HEK293 (cell line): ENCODE data around the gene GRIK4.
A peak's percentile ranks its signal among the peaks of the same experiment; 100 is the strongest.

Experiments
- CTCF ChIA-PET: fragments of 350-600 bp; formaldehyde crosslinking; extraction: SDS; loops from one replicate; lab custom pipeline; 2021; ENCODE audit warnings: antibody characterized with exemption; lab: Yijun Ruan, JAX
- POLR2A ChIA-PET: fragments of 300-600 bp; formaldehyde crosslinking; extraction: SDS; loops from one replicate; lab custom pipeline; 2020; ENCODE audit warnings: antibody characterized with exemption, inconsistent platforms; lab: Yijun Ruan, JAX
- H3K27ac ChIP-seq: fragments of 200-500 bp; sonication (Bioruptor generic); 2 replicates; pipeline ENCODE4 v1.5.1; 2014; ENCODE audit warnings: low read depth, low read length, control low read depth, inconsistent platforms; ENCODE audit errors: extremely low read depth
- H3K36me3 ChIP-seq, 2 experiments: fragments of 200-500 bp in 1 of 2; sonication (Bioruptor generic) in 1 of 2; 1 replicate in 1 of 2; 2 replicates in 1 of 2; pipeline ENCODE4 v1.5.1; 2014 to 2017; ENCODE audit warnings: inconsistent platforms in 2 of 2, low read length in 2 of 2; ENCODE audit not compliant: control insufficient read depth in 2 of 2, insufficient read depth in 1 of 2
- H3K4me1 ChIP-seq: fragments of 200-500 bp; sonication (Bioruptor generic); 2 replicates; pipeline ENCODE4 v1.5.1; 2014; ENCODE audit warnings: mild to moderate bottlenecking, low read length, inconsistent platforms; ENCODE audit not compliant: control insufficient read depth, insufficient read depth
- H3K4me3 ChIP-seq: 2 replicates; pipeline ENCODE4 v1.5.1; 2011; ENCODE audit warnings: low read depth, mild to moderate bottlenecking, control low read depth, low read length, moderate library complexity
- H3K9me3 ChIP-seq: fragments of 200-500 bp; sonication (Bioruptor generic); 2 replicates; pipeline ENCODE4 v1.5.1; 2014; ENCODE audit warnings: low read depth, low read length, inconsistent platforms; ENCODE audit not compliant: control insufficient read depth, insufficient read depth
- GLIS1 ChIP-seq: fragments of 450-650 bp; formaldehyde crosslinking; IDR thresholded peaks from 2 replicates; pipeline ENCODE4 v1.5.1; 2016; ENCODE audit warnings: missing biosample characterization, missing genetic modification characterization
- IKZF3 ChIP-seq: fragments of 450-650 bp; IDR thresholded peaks from 2 replicates; pipeline ENCODE4 v1.5.0; 2018; ENCODE audit warnings: missing biosample characterization, mild to moderate bottlenecking, missing genetic modification characterization, moderate library complexity
- KLF10 ChIP-seq: fragments of 450-650 bp; IDR thresholded peaks from 2 replicates; pipeline ENCODE4 v1.5.1; 2018; ENCODE audit warnings: missing biosample characterization, mild to moderate bottlenecking, missing genetic modification characterization
- KLF9 ChIP-seq: fragments of 450-650 bp; formaldehyde crosslinking; IDR thresholded peaks from 2 replicates; pipeline ENCODE4 v1.5.1; 2016; ENCODE audit warnings: missing biosample characterization, missing genetic modification characterization, low read depth
- SETDB1 ChIP-seq: IDR thresholded peaks from one replicate; pipeline ENCODE4 v1.6.1; 2017; ENCODE audit warnings: mild to moderate bottlenecking, low read length, moderate library complexity, mixed read lengths; ENCODE audit not compliant: insufficient read length
- ZBTB1 ChIP-seq: fragments of 450-650 bp; formaldehyde crosslinking; IDR thresholded peaks from 2 replicates; pipeline ENCODE4 v1.5.1; 2016; ENCODE audit warnings: missing biosample characterization, missing genetic modification characterization
- ZBTB7A ChIP-seq: fragments of 450-650 bp; formaldehyde crosslinking; IDR thresholded peaks from 2 replicates; pipeline ENCODE4 v1.5.1; 2016; ENCODE audit warnings: low read depth, missing biosample characterization, missing genetic modification characterization
- ZNF133 ChIP-seq: fragments of 450-650 bp; formaldehyde crosslinking; IDR thresholded peaks from 2 replicates; pipeline ENCODE4 v1.5.1; 2016; ENCODE audit warnings: missing biosample characterization, missing genetic modification characterization
- ZNF221 ChIP-seq: fragments of 450-650 bp; formaldehyde crosslinking; IDR thresholded peaks from 2 replicates; pipeline ENCODE4 v1.5.1; 2017; ENCODE audit warnings: missing biosample characterization, missing genetic modification characterization, borderline replicate concordance
- ZNF248 ChIP-seq: fragments of 450-650 bp; formaldehyde crosslinking; IDR thresholded peaks from 2 replicates; pipeline ENCODE4 v1.5.1; 2017; ENCODE audit warnings: missing biosample characterization, missing genetic modification characterization
- ZNF335 ChIP-seq: fragments of 450-650 bp; formaldehyde crosslinking; conservative IDR thresholded peaks from 2 replicates; pipeline ENCODE4 v1.5.1; 2016; ENCODE audit warnings: missing biosample characterization, missing genetic modification characterization
- ZNF404 ChIP-seq: fragments of 450-650 bp; formaldehyde crosslinking; IDR thresholded peaks from 2 replicates; pipeline ENCODE4 v1.5.1; 2017; ENCODE audit warnings: missing biosample characterization, missing genetic modification characterization
- ZNF416 ChIP-seq: fragments of 450-650 bp; formaldehyde crosslinking; IDR thresholded peaks from 2 replicates; pipeline ENCODE4 v1.5.1; 2016; ENCODE audit warnings: missing biosample characterization, missing genetic modification characterization
- ZNF544 ChIP-seq: fragments of 450-650 bp; formaldehyde crosslinking; IDR thresholded peaks from 2 replicates; pipeline ENCODE4 v1.5.0; 2017; ENCODE audit warnings: missing biosample characterization, missing genetic modification characterization
- ZNF610 ChIP-seq: fragments of 450-650 bp; formaldehyde crosslinking; IDR thresholded peaks from 2 replicates; pipeline ENCODE4 v1.5.1; 2016; ENCODE audit warnings: missing biosample characterization, missing genetic modification characterization, borderline replicate concordance
- ZNF664 ChIP-seq: fragments of 450-650 bp; formaldehyde crosslinking; IDR thresholded peaks from 2 replicates; pipeline ENCODE4 v1.5.1; 2016; ENCODE audit warnings: missing biosample characterization, missing genetic modification characterization
- ZNF707 ChIP-seq: fragments of 450-650 bp; formaldehyde crosslinking; IDR thresholded peaks from 2 replicates; pipeline ENCODE4 v1.5.1; 2016; ENCODE audit warnings: missing biosample characterization, missing genetic modification characterization
- ZNF776 ChIP-seq: fragments of 450-650 bp; formaldehyde crosslinking; IDR thresholded peaks from 2 replicates; pipeline ENCODE4 v1.5.0; 2017; ENCODE audit warnings: missing biosample characterization, missing genetic modification characterization, borderline replicate concordance
- TF ChIP-seq, protein P1 (sequence below): fragments of 450-650 bp; formaldehyde crosslinking; IDR thresholded peaks from 2 replicates; pipeline ENCODE4 v1.5.1; 2017; ENCODE audit warnings: missing biosample characterization, missing genetic modification characterization
- TF ChIP-seq, protein P2 (sequence below): fragments of 450-650 bp; formaldehyde crosslinking; conservative IDR thresholded peaks from 2 replicates; pipeline ENCODE4 v1.5.1; 2016; ENCODE audit warnings: low read depth, missing biosample characterization, missing genetic modification characterization
- TF ChIP-seq, protein P3 (sequence below): fragments of 450-650 bp; formaldehyde crosslinking; IDR thresholded peaks from 2 replicates; pipeline ENCODE4 v1.5.1; 2016; ENCODE audit warnings: missing biosample characterization, missing genetic modification characterization

GRIK4 gene

DNA sequence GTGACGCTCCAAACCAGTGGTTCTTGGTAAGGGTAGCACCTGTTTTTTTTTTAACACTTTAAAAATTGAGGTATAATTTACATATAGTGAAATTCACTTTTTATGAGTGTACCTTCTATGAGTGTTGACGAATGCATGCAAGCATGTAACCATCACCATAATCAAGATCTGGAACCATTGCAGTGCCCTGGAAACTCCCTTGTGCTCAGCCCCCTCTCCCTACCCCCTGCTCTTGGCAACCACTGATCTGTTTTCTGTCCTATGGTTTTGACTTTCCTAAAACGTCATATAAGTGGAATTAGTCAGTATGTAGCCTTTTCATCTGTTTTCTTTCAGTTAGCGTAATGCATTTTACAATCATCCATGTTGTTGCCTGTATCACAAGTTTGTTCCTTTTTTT is 212.2 kb downstream of the GRIK4 start (continued):
- TF ChIP-seq ZNF133 (no peak), IKZF3 (tag by site-specific recombination) (no peak)
- TF ChIP-seq, all 188 proteins: peak for 0

DNA sequence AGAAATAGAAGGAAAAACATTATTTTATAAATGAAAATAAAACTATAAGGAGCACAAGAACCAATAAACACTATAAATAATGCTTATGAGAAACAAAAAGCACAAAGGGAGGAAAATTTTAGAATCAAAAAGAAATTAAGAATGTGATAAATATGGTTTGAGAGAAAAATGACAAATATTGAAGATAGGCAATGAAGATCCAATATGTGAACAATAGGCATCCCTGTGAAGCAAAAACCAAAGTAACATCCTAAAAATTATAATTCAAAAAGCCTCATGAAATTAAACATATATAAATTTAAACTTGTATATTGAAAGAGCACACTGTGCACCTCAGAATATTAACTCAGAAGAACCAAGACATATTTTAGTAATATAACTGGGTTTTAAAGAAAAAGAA is 216.2 kb downstream of the GRIK4 start:
- CTCF ChIA-PET = interaction anchor here (1.7 kb wide), 1 partner anchor 43 kb away, joined by 6 read pairs; no protein-coding TSS in a partner anchor
- Histone ChIP-seq H3K9me3 (no peaks in the 10 kb centered on the region), H3K4me3 (no peak overlapping the region), H3K36me3 (no peaks in the 10 kb centered on the region), H3K27ac (no peak overlapping the region), H3K4me1 (no peaks in the 10 kb centered on the region)
- POLR2A ChIA-PET = no interaction called here
- peak; percentile 94 for TF ChIP-seq ZNF133
- no peak for TF ChIP-seq KLF10 (tag by site-specific recombination)
- peak; percentile 68 for TF ChIP-seq SETDB1

DNA sequence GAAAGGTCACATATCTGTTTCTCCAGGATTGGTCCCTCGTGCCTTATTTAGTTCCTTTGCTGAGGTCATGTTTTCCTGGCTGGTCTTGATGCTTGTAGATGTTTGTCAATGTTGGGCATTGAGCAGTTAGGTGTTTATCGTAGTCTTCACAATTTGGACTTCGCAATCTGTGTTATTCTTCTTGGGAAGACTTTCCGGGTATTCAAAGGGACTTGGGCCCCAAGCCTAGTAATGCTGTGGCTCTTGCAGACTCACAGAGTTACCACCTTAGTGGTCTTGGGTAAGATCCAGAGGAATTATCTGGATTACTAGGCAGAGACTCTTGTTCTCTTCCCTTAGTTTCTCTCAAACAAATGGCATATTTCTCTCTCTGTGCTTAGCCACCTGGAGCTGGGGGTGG is 223.5 kb downstream of the GRIK4 start:
- POLR2A ChIA-PET = no interaction called here

More for the DNA sequence above, 223.5 kb downstream of the GRIK4 start:
- CTCF ChIA-PET = interaction anchor here (0.7 kb wide), 1 partner anchor 15 kb away, joined by 3 read pairs; no protein-coding TSS in a partner anchor
- H3K4me1 ChIP-seq = no peaks in the 10 kb centered on the region
- H3K4me3 ChIP-seq = no peak overlapping the region
- TF ChIP-seq ZNF544 (tag by site-specific recombination) (no peak), KLF9 (tag by site-specific recombination) (no peak), ZNF221 (no peak), ZNF776 (tag by site-specific recombination) (no peak), ZNF248 (tag by site-specific recombination) (no peak), ZNF610 (tag by site-specific recombination) (no peak), ZNF335 (tag by site-specific recombination) (no peak), ZBTB1 (tag by site-specific recombination) (no peak), ZBTB7A (tag by site-specific recombination) (no peak), ZNF664 (tag by site-specific recombination) (no peak), ZNF404 (no peak), GLIS1 (tag by site-specific recombination) (no peak), ZNF707 (tag by site-specific recombination) (no peak), ZNF416 (tag by site-specific recombination) (no peak)
- TF ChIP-seq, protein P1, sequence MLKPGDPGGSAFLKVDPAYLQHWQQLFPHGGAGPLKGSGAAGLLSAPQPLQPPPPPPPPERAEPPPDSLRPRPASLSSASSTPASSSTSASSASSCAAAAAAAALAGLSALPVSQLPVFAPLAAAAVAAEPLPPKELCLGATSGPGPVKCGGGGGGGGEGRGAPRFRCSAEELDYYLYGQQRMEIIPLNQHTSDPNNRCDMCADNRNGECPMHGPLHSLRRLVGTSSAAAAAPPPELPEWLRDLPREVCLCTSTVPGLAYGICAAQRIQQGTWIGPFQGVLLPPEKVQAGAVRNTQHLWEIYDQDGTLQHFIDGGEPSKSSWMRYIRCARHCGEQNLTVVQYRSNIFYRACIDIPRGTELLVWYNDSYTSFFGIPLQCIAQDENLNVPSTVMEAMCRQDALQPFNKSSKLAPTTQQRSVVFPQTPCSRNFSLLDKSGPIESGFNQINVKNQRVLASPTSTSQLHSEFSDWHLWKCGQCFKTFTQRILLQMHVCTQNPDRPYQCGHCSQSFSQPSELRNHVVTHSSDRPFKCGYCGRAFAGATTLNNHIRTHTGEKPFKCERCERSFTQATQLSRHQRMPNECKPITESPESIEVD (tag by site-specific recombination) = no peak
- TF ChIP-seq, protein P2, sequence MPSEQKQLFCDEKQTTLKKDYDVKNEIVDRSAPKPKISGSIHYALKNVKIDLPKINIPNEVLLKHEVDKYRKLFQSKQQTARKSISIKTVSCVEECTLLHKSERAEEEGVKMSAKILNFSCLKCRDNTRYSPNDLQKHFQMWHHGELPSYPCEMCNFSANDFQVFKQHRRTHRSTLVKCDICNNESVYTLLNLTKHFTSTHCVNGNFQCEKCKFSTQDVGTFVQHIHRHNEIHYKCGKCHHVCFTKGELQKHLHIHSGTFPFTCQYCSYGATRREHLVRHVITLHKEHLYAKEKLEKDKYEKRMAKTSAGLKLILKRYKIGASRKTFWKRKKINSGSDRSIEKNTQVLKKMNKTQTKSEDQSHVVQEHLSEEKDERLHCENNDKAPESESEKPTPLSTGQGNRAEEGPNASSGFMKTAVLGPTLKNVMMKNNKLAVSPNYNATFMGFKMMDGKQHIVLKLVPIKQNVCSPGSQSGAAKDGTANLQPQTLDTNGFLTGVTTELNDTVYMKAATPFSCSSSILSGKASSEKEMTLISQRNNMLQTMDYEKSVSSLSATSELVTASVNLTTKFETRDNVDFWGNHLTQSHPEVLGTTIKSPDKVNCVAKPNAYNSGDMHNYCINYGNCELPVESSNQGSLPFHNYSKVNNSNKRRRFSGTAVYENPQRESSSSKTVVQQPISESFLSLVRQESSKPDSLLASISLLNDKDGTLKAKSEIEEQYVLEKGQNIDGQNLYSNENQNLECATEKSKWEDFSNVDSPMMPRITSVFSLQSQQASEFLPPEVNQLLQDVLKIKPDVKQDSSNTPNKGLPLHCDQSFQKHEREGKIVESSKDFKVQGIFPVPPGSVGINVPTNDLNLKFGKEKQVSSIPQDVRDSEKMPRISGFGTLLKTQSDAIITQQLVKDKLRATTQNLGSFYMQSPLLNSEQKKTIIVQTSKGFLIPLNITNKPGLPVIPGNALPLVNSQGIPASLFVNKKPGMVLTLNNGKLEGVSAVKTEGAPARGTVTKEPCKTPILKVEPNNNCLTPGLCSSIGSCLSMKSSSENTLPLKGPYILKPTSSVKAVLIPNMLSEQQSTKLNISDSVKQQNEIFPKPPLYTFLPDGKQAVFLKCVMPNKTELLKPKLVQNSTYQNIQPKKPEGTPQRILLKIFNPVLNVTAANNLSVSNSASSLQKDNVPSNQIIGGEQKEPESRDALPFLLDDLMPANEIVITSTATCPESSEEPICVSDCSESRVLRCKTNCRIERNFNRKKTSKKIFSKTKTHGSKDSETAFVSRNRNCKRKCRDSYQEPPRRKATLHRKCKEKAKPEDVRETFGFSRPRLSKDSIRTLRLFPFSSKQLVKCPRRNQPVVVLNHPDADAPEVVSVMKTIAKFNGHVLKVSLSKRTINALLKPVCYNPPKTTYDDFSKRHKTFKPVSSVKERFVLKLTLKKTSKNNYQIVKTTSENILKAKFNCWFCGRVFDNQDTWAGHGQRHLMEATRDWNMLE (tag by site-specific recombination) = no peak
- TF ChIP-seq, protein P3, sequence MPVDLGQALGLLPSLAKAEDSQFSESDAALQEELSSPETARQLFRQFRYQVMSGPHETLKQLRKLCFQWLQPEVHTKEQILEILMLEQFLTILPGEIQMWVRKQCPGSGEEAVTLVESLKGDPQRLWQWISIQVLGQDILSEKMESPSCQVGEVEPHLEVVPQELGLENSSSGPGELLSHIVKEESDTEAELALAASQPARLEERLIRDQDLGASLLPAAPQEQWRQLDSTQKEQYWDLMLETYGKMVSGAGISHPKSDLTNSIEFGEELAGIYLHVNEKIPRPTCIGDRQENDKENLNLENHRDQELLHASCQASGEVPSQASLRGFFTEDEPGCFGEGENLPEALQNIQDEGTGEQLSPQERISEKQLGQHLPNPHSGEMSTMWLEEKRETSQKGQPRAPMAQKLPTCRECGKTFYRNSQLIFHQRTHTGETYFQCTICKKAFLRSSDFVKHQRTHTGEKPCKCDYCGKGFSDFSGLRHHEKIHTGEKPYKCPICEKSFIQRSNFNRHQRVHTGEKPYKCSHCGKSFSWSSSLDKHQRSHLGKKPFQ (tag by site-specific recombination) = no peak
- no peaks in the 10 kb centered on the region for H3K9me3 ChIP-seq
- no peak overlapping the region for H3K27ac ChIP-seq
- H3K36me3 ChIP-seq = no peaks in the 10 kb centered on the region
